Panc1 (cell line): ENCODE results near the gene PHF19.

ENCODE experiments used
- CTCF ChIP-seq: fragments of 450-650 bp; IDR thresholded peaks from 2 replicates; pipeline ENCODE4 v1.5.1; 2017; ENCODE audit warnings: mild to moderate bottlenecking
- POLR2AphosphoS5 ChIP-seq: IDR thresholded peaks from 2 replicates; pipeline ENCODE4 v1.6.1; 2012; ENCODE audit warnings: mild to moderate bottlenecking, low read depth, low read length, moderate library complexity
- REST ChIP-seq, 2 experiments: IDR thresholded peaks; 2 replicates each; pipeline ENCODE4 v1.6.1; 2011 to 2012; ENCODE audit warnings: low read depth in 2 of 2, control low read depth in 1 of 2, low read length in 1 of 2, mild to moderate bottlenecking in 1 of 2, moderate library complexity in 1 of 2; ENCODE audit not compliant: insufficient read depth in 1 of 2

GRCh38 chr9:120873512-120873911, 3.5 kb downstream of the PHF19 start:
- no peak for TF ChIP-seq CTCF
- TF ChIP-seq POLR2AphosphoS5, result no peak
- TF ChIP-seq REST (IDR thresholded peaks at IDR 0.05; ENCODE audit: insufficient read depth in 1 of 2, low read depth in 2 of 2, low read length in 1 of 2), result no peak
